ENCODE data around the gene RAB3GAP2. TPM values are rescaled to one million over a fixed set of nuclear protein-coding genes. Genes with fewer than 3 reads are reported as not detected.
"Not testable (repeated sequence)": the region's sequence is repeated elsewhere in the genome, so short reads cannot be mapped to it uniquely, and the experiment has no call there.

RAB3GAP2 gene
- total RNA-seq, 2 donors from 2014 or later, result 30.7 to 33.1 TPM

- intact Hi-C loops (cut with DNase I, micrococcal nuclease), result no loop called here
- DNase-seq (no peak), ATAC-seq (peak; percentile 82)
Measured at GRCh38 chr1:220119043-220119512, 153.2 kb downstream of the RAB3GAP2 start.

GRCh38 chr1:220113136-220113695 lies 159.0 kb downstream of the RAB3GAP2 start:
- DNase-seq, result no peak
- peak; percentile 47 for ATAC-seq

GRCh38 chr1:220112600-220112999 lies 159.7 kb downstream of the RAB3GAP2 start:
- ATAC-seq; intact Hi-C loops (cut with DNase I, micrococcal nuclease); DNase-seq: not testable (repeated sequence)

More at GRCh38 chr1:220113136-220113695, 159.0 kb downstream of the RAB3GAP2 start:
- intact Hi-C loops (cut with DNase I, micrococcal nuclease), result no loop called here

- intact Hi-C loops (cut with DNase I, micrococcal nuclease), result not testable (repeated sequence)
Measured at GRCh38 chr1:220110473-220110872, 161.8 kb downstream of the RAB3GAP2 start.

GRCh38 chr1:220099826-220100225 lies 172.4 kb downstream of the RAB3GAP2 start:
- ATAC-seq, result no peak
- DNase-seq, result no peak
- intact Hi-C loops (cut with DNase I, micrococcal nuclease), result no loop called here

More at GRCh38 chr1:220110473-220110872, 161.8 kb downstream of the RAB3GAP2 start:
- DNase-seq, ATAC-seq: not testable (repeated sequence)

Small RNA genes within 50 kb of the gene (microRNA-seq; reads per million reads assigned to microRNA genes)
- 1,256 to 2,528 reads per million in 2 donors for gene MIR194-1
- gene MIR215, result 1,166 to 6,216 reads per million in 2 donors
- 125 to 145 reads per million in 2 donors for gene MIR664A

Other genes starting within 250 kb of the RAB3GAP2 start
- gene EPRS1, start 225.9 kb downstream of the RAB3GAP2 start, total RNA-seq, result 10 to 100 TPM; 68.4 to 79.5 TPM
- gene BPNT1, start 182.7 kb downstream of the RAB3GAP2 start, total RNA-seq, result 10 to 100 TPM; 57.4 to 67.9 TPM
- 10 to 100 TPM; 77.7 to 93.4 TPM for gene IARS2, start 178.3 kb downstream of the RAB3GAP2 start, total RNA-seq

Measured in left colon (tissue), 2 donors.